Osteocyte (in vitro differentiated cells): ENCODE measurements around the gene UBXN4. TPM values are rescaled to one million over a fixed set of nuclear protein-coding genes. Genes with fewer than 3 reads are reported as not detected.
"Not testable (repeated sequence)": the region's sequence is repeated elsewhere in the genome, so short reads cannot be mapped to it uniquely, and the experiment has no call there.

ENCODE experiments used
- DNase-seq: peaks from one replicate; pipeline ENCODE4 v3.0.0; 2021; ENCODE audit warnings: mixed read lengths; ENCODE audit not compliant: unreplicated experiment; ENCODE audit errors: extremely low spot score
- H3K27ac Mint-ChIP-seq: one replicate; pipeline ENCODE4 v1.8.0; 2021; ENCODE audit warnings: mild to moderate bottlenecking, mixed read lengths; ENCODE audit not compliant: unreplicated experiment
- H3K27me3 Mint-ChIP-seq: one replicate; pipeline ENCODE4 v1.8.0; 2021; ENCODE audit warnings: mixed read lengths; ENCODE audit not compliant: unreplicated experiment
- H3K36me3 Mint-ChIP-seq: one replicate; pipeline ENCODE4 v1.8.0; 2021; ENCODE audit warnings: mixed read lengths; ENCODE audit not compliant: unreplicated experiment
- H3K4me1 Mint-ChIP-seq: one replicate; pipeline ENCODE4 v1.8.0; 2021; ENCODE audit warnings: mixed read lengths; ENCODE audit not compliant: unreplicated experiment
- H3K4me3 Mint-ChIP-seq: one replicate; pipeline ENCODE4 v1.8.0; 2021; ENCODE audit warnings: mild to moderate bottlenecking, moderate library complexity, mixed read lengths; ENCODE audit not compliant: unreplicated experiment
- H3K9me3 Mint-ChIP-seq: one replicate; pipeline ENCODE4 v1.8.0; 2021; ENCODE audit warnings: mixed read lengths; ENCODE audit not compliant: unreplicated experiment
- total RNA-seq: library from RNA; stranded (reverse); gene quantifications from 2 replicates; pipeline ENCODE4 v1.2.1, GENCODE V29; 2021
- TF ChIP-seq, protein P1 (sequence below): fragments of 200-600 bp; sonication (generic); IDR thresholded peaks from 2 replicates; pipeline ENCODE4 v1.5.0; 2021; ENCODE audit warnings: antibody characterized with exemption, mild to moderate bottlenecking, moderate library complexity

UBXN4 gene
- total RNA-seq, 1 donor from 2014 or later, result 118 TPM

DNA sequence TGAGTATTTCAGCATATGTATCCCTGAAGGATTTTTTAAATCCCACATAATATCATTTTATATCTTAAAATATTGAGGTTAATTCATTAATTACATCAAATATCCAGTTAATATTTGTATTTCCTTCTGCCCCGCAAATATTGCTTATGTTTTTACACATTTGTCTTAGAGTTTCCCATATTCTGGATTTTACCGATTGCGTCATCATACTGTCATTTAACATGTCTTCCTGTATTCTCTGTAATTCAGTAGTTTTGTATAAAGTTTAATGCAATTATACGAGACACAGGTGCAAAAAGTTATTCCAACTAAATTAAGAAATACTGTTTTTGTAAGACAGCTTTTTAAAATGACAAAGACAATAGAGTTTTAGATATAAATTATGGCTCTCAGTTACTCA is 33.5 kb upstream of the UBXN4 start:
- H3K4me3 Mint-ChIP-seq, result no peak overlapping the region
- no peak overlapping the region for H3K27ac Mint-ChIP-seq
- H3K4me1 Mint-ChIP-seq, result no peaks in the 10 kb centered on the region
- no peaks in the 10 kb centered on the region for H3K36me3 Mint-ChIP-seq
- DNase-seq, result no peak
- TF ChIP-seq, protein P1, sequence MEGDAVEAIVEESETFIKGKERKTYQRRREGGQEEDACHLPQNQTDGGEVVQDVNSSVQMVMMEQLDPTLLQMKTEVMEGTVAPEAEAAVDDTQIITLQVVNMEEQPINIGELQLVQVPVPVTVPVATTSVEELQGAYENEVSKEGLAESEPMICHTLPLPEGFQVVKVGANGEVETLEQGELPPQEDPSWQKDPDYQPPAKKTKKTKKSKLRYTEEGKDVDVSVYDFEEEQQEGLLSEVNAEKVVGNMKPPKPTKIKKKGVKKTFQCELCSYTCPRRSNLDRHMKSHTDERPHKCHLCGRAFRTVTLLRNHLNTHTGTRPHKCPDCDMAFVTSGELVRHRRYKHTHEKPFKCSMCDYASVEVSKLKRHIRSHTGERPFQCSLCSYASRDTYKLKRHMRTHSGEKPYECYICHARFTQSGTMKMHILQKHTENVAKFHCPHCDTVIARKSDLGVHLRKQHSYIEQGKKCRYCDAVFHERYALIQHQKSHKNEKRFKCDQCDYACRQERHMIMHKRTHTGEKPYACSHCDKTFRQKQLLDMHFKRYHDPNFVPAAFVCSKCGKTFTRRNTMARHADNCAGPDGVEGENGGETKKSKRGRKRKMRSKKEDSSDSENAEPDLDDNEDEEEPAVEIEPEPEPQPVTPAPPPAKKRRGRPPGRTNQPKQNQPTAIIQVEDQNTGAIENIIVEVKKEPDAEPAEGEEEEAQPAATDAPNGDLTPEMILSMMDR, result no peak
- no peaks in the 10 kb centered on the region for H3K27me3 Mint-ChIP-seq
- no peaks in the 10 kb centered on the region for H3K9me3 Mint-ChIP-seq

DNA sequence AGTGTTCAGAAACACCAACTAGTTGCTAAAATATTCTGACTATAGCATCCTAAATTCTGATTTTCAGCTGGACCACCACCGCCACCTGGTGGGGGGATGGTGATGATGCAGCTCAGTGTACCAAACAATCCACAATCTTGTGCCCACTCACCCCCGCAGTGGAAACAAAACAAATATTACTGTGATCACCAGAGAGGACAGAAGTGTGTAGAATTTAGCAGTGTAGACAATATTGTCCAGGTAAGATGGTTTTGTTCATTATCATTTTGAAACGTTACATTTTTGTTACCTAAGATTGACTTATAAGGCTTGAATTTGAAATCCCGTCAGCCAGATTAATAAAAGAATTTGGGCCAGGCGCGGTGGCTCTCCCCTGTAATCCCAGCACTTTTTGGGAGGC is 31.7 kb upstream of the UBXN4 start:
- TF ChIP-seq, protein P1, result peak; percentile 93
- H3K4me1 Mint-ChIP-seq, result no peaks in the 10 kb centered on the region
- DNase-seq, result no peak
- peaks cover 2% of the 10 kb centered on the region for H3K36me3 Mint-ChIP-seq
- no peak overlapping the region for H3K4me3 Mint-ChIP-seq
- H3K27me3 Mint-ChIP-seq, result no peaks in the 10 kb centered on the region
- no peaks in the 10 kb centered on the region for H3K9me3 Mint-ChIP-seq
- H3K27ac Mint-ChIP-seq, result no peak overlapping the region

GRCh38 chr2:135715086-135715485 is 26.6 kb upstream of the UBXN4 start:
- H3K4me1 Mint-ChIP-seq, DNase-seq, H3K4me3 Mint-ChIP-seq, H3K27me3 Mint-ChIP-seq, H3K9me3 Mint-ChIP-seq, H3K27ac Mint-ChIP-seq: not testable (repeated sequence)
- peaks cover 12% of the 10 kb centered on the region for H3K36me3 Mint-ChIP-seq

DNA sequence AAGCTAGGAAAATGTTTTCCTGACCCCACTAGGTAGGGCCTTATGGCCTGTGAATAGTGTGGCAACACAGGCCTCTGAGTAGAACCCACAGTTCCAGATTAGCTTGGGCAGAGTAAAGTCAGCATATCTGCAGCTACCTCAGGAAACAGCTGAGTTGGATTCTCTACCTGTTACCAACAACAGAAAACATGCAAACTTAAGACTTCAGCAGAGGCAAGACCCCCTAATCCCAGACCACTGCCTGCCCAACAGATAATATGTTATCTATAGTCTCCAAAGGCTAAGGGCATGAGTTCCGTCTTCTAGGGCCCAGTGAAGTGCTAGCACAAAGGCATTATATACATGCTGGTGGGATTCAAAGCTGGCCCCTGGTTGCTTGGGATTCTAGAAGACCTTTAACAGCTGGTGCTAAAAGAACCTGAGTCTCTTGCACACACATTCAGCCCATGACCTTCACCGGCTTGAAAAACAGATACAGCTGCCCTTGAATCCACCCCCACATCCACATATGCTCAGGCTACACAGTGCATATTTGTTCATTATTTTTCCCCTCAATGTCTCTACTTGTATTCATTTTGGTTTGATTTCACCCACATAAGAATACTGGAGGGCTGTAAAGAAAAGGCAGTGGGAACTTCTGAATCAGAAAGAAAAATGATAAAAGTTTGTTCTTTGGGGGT is 13.5 kb upstream of the UBXN4 start:
- no peak overlapping the region for H3K4me3 Mint-ChIP-seq

GRCh38 chr2:135732561-135732960 is 9.1 kb upstream of the UBXN4 start:
- no peaks in the 10 kb centered on the region for H3K4me1 Mint-ChIP-seq
- H3K27me3 Mint-ChIP-seq, result no peaks in the 10 kb centered on the region
- TF ChIP-seq, protein P1, result no peak
- no peaks in the 10 kb centered on the region for H3K9me3 Mint-ChIP-seq
- no peaks in the 10 kb centered on the region for H3K36me3 Mint-ChIP-seq
- H3K4me3 Mint-ChIP-seq, result no peak overlapping the region
- DNase-seq, result no peak
- no peak overlapping the region for H3K27ac Mint-ChIP-seq

More for the DNA sequence above, 13.5 kb upstream of the UBXN4 start:
- TF ChIP-seq, protein P1, result no peak
- no peaks in the 10 kb centered on the region for H3K9me3 Mint-ChIP-seq
- no peak for DNase-seq
- H3K36me3 Mint-ChIP-seq, result peaks cover 14% of the 10 kb centered on the region
- H3K4me1 Mint-ChIP-seq, result no peaks in the 10 kb centered on the region
- no peak overlapping the region for H3K27ac Mint-ChIP-seq
- no peaks in the 10 kb centered on the region for H3K27me3 Mint-ChIP-seq
